ENCODE results near the gene STX16. TPM values are rescaled to one million over a fixed set of nuclear protein-coding genes. Genes with fewer than 3 reads are reported as not detected.

The STX16 gene
- total and polyA plus RNA-seq, 2 of the 13 experiments (the other 11 are each of a cell fraction or from before 2014, with no cell fraction given), result 28.0 to 72.7 TPM

DNA sequence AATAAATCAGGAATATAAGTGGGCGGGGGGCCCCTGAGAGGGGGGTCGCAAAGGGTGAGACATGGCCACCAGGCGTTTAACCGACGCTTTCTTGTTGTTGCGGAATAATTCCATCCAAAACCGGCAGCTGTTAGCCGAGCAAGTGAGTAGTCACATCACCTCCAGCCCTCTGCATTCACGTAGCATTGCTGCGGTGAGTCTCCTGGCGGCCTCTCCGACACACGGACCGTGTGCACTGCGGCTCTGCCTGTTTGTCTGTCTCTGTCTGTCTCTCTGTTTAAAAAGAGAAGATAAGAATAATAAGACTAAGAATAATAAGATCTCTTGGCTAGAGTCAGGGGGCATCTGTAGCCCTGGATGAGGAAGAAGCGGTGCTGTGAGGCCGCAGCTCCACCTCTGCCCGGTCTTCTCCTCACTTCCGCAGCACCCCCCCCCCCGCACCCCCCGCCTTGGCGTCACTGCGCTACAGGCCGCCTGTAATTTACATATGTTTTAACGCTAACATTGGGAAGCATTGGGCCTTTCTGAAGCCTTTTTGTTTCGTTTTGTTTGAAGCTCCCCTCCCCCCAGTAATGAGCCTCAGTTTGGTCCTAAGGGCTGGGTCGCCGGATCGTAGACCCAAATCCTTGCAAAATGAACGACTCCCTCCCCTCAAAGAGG, 993 bp downstream of the STX16 start (continued):
- TF ChIP-seq SMARCC2 (IDR thresholded peaks at IDR 0.05) (no peak), SPEN (CRISPR knock-in tag; IDR thresholded peaks at IDR 0.05; ENCODE audit: low read depth) (0 out of 2 replicates have a peak, but pooled peaks have one; percentile 29), ZNF430 (CRISPR knock-in tag; IDR thresholded peaks at IDR 0.05) (no peak; the same call in 1 of the 2 replicates), ZNF720 (CRISPR knock-in tag; IDR thresholded peaks at IDR 0.05) (no peak), ZNF451 (CRISPR knock-in tag; IDR thresholded peaks at IDR 0.05) (no peak), KMT2A (CRISPR knock-in tag; IDR thresholded peaks at IDR 0.05) (peak; percentile 69), ZNF33A (CRISPR knock-in tag; IDR thresholded peaks at IDR 0.05; ENCODE audit: borderline replicate concordance) (no peak), SNAI1 (CRISPR knock-in tag; IDR thresholded peaks at IDR 0.05; ENCODE audit: borderline replicate concordance) (no peak), FOSL2 (CRISPR knock-in tag; IDR thresholded peaks at IDR 0.05) (peak; percentile 24; the same call in 1 of the 2 replicates), FOXM1 (CRISPR knock-in tag; IDR thresholded peaks at IDR 0.05) (no peak), ZNF577 (CRISPR knock-in tag; IDR thresholded peaks at IDR 0.05; ENCODE audit: borderline replicate concordance, low read depth) (no peak), SRSF4 (IDR thresholded peaks at IDR 0.05; ENCODE audit: low read depth, low read length, poor library complexity, severe bottlenecking) (no peak), ZNF616 (CRISPR knock-in tag; IDR thresholded peaks at IDR 0.05; ENCODE audit: low read depth) (no peak; the same call in 1 of the 2 replicates), ZNF792 (CRISPR knock-in tag; IDR thresholded peaks at IDR 0.05) (peak; percentile 50; the same call in 1 of the 2 replicates), KLF13 (CRISPR knock-in tag; IDR thresholded peaks at IDR 0.05) (no peak), KLF12 (CRISPR knock-in tag; IDR thresholded peaks at IDR 0.05; ENCODE audit: borderline replicate concordance) (no peak), ESRRA (CRISPR knock-in tag; IDR thresholded peaks at IDR 0.05; ENCODE audit: low read depth) (no peak), ATF7-NPFF (CRISPR knock-in tag; IDR thresholded peaks at IDR 0.05; ENCODE audit: low read depth) (no peak)
- TF ChIP-seq, protein P1, sequence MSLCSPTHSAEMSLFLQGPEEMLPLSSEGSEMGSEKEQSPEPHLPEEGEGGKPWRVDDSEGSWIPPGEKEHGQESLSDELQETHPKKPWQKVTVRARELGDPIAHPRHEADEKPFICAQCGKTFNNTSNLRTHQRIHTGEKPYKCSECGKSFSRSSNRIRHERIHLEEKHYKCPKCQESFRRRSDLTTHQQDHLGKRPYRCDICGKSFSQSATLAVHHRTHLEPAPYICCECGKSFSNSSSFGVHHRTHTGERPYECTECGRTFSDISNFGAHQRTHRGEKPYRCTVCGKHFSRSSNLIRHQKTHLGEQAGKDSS (CRISPR knock-in tag; IDR thresholded peaks at IDR 0.05; ENCODE audit: borderline replicate concordance, low read depth), result no peak
- TF ChIP-seq, protein P2, sequence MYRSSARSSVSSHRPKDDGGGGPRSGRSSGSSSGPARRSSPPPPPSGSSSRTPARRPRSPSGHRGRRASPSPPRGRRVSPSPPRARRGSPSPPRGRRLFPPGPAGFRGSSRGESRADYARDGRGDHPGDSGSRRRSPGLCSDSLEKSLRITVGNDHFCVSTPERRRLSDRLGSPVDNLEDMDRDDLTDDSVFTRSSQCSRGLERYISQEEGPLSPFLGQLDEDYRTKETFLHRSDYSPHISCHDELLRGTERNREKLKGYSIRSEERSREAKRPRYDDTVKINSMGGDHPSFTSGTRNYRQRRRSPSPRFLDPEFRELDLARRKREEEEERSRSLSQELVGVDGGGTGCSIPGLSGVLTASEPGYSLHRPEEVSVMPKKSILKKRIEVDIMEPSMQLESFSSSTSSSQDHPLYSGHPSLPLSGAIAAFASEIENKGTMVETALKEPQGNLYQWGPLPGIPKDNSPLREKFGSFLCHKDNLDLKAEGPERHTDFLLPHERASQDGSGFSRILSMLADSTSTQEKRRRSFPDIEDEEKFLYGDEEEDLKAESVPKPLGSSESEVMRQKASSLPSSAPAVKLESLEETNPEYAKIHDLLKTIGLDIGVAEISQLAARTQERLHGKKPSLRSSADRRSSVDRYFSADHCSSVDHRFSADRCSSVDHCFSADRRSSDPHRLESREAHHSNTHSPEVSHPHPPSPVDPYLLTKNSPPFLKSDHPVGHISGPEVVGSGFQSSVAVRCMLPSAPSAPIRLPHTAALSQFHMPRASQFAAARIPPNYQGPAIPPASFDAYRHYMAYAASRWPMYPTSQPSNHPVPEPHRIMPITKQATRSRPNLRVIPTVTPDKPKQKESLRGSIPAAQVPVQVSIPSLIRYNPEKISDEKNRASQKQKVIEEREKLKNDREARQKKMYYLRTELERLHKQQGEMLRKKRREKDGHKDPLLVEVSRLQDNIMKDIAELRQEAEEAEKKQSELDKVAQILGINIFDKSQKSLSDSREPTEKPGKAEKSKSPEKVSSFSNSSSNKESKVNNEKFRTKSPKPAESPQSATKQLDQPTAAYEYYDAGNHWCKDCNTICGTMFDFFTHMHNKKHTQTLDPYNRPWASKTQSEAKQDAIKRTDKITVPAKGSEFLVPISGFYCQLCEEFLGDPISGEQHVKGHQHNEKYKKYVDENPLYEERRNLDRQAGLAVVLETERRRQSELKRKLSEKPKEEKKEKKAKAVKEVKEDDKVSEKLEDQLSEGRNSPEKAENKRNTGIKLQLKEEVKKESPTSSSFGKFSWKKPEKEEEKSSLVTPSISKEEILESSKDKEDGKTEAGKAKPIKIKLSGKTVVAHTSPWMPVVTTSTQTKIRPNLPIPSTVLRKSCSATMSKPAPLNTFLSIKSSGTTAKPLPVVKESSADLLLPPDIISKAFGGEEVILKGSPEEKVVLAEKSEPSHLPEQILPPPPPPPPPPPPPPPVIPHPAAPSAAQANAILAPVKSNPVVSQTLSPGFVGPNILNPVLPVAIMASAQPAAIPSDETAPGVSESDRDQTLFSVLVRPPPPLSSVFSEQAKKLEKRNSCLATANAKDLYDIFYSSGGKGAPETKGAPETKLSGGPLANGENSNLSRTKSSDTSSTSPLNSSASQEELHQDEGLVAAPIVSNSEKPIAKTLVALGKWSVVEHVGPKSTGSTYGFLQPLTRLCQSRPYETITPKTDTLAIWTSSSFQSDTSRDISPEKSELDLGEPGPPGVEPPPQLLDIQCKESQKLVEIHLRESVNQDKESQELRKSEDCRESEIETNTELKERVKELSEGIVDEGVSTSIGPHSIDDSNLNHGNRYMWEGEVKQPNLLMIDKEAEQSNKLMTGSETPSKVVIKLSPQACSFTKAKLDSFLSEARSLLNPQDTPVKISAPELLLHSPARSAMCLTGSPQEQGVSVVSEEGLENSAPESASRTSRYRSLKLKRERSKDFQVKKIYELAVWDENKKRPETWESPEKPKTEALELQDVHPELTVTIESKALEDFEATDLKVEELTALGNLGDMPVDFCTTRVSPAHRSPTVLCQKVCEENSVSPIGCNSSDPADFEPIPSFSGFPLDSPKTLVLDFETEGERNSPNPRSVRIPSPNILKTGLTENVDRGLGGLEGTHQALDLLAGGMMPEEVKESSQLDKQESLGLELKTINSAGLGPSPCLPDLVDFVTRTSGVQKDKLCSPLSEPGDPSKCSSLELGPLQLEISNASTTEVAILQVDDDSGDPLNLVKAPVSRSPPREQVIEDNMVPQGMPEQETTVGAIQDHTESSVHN (CRISPR knock-in tag; IDR thresholded peaks at IDR 0.05), result no peak
- TF ChIP-seq, protein P3, sequence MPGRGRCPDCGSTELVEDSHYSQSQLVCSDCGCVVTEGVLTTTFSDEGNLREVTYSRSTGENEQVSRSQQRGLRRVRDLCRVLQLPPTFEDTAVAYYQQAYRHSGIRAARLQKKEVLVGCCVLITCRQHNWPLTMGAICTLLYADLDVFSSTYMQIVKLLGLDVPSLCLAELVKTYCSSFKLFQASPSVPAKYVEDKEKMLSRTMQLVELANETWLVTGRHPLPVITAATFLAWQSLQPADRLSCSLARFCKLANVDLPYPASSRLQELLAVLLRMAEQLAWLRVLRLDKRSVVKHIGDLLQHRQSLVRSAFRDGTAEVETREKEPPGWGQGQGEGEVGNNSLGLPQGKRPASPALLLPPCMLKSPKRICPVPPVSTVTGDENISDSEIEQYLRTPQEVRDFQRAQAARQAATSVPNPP (CRISPR knock-in tag; IDR thresholded peaks at IDR 0.05), result no peak
